HepG2 (cell line): ENCODE measurements around the gene HELZ2.

ENCODE experiments used
- BHLHE40 ChIP-seq: IDR thresholded peaks from 2 replicates; pipeline ENCODE4 v1.6.1; 2011; ENCODE audit warnings: low read length, improper control_type of control experiment
- CTCF ChIP-seq: sonication (generic); formaldehyde crosslinking; IDR thresholded peaks from 2 replicates; pipeline ENCODE4 v1.5.0; 2020; ENCODE audit warnings: mild to moderate bottlenecking, missing genetic modification reagents, moderate library complexity
- EZH2 ChIP-seq: conservative IDR thresholded peaks from 2 replicates; pipeline ENCODE4 v1.6.1; 2012; ENCODE audit warnings: mild to moderate bottlenecking, low read depth, low read length, moderate library complexity
- MZF1 ChIP-seq: sonication (generic); formaldehyde crosslinking; IDR thresholded peaks from 2 replicates; pipeline ENCODE4 v1.8.1; 2023; ENCODE audit warnings: mild to moderate bottlenecking, missing genetic modification reagents, borderline replicate concordance
- SP1 ChIP-seq, 2 experiments: fragments of 450-650 bp in 1 of 2; sonication (generic) in 1 of 2; formaldehyde crosslinking in 1 of 2; IDR thresholded peaks; 2 replicates each; pipeline versions ENCODE4 v1.4.0 to v1.6.1; 2016 to 2020; ENCODE audit warnings: missing genetic modification reagents in 1 of 2
- ZBTB33 ChIP-seq: sonication (generic); formaldehyde crosslinking; IDR thresholded peaks from 2 replicates; pipeline ENCODE4 v1.4.0; 2020; ENCODE audit warnings: missing genetic modification reagents
- ZNF225 ChIP-seq: sonication (generic); formaldehyde crosslinking; IDR thresholded peaks from 2 replicates; pipeline ENCODE4 v1.4.0; 2020; ENCODE audit warnings: mild to moderate bottlenecking, missing genetic modification reagents
- ZNF510 ChIP-seq: sonication (generic); formaldehyde crosslinking; IDR thresholded peaks from 2 replicates; pipeline ENCODE4 v1.4.0; 2020; ENCODE audit warnings: low read depth, mild to moderate bottlenecking, missing genetic modification reagents

- TF ChIP-seq ZNF225 (CRISPR knock-in tag) (no peak), ZNF510 (CRISPR knock-in tag) (no peak), ZBTB33 (CRISPR knock-in tag) (no peak), MZF1 (CRISPR knock-in tag) (no peak), CTCF (CRISPR knock-in tag) (no peak), EZH2 (no peak), SP1 (IDR thresholded peaks at IDR 0.05) (no peak), SP1 (CRISPR knock-in tag; IDR thresholded peaks at IDR 0.05) (no peak), BHLHE40 (no peak)
Observed at GRCh38 chr20:63564036-63564810, 9.8 kb downstream of the HELZ2 start.
